Left lung (tissue), 10 donors: ENCODE results near the gene C11orf68. TPM values are rescaled to one million over a fixed set of nuclear protein-coding genes. Genes with fewer than 3 reads are reported as not detected.

Source experiments
- ATAC-seq: fragments of 200-7000 bp; cut with Tn5 transposase; one replicate; pipeline ENCODE4 v1.9.1; 2020; ENCODE audit warnings: moderate library complexity
- DNase-seq, 4 donors: peaks; one replicate each; pipeline ENCODE4 v3.0.0-alpha.2; 2013 to 2020
- H3K27ac ChIP-seq, 2 donors: fragments of 200-600 bp; sonication (generic) in 1 of 2; one replicate each; pipeline versions ENCODE4 v1.5.0 to v1.8.0; 2020 to 2021
- H3K27me3 ChIP-seq, 2 donors: fragments of 200-600 bp; sonication (generic) in 1 of 2; one replicate each; pipeline versions ENCODE4 v1.5.0 to v1.8.0; 2020 to 2021
- H3K36me3 ChIP-seq, 2 donors: fragments of 200-600 bp; sonication (generic) in 1 of 2; one replicate each; pipeline versions ENCODE4 v1.5.0 to v1.8.0; 2020 to 2021
- H3K4me1 ChIP-seq, 2 donors: fragments of 200-600 bp; one replicate each; pipeline ENCODE4 v1.8.0; 2021
- H3K4me3 ChIP-seq, 2 donors: fragments of 200-600 bp; sonication (generic) in 1 of 2; one replicate each; pipeline versions ENCODE4 v1.5.0 to v1.8.0; 2020 to 2021; ENCODE audit warnings: mild to moderate bottlenecking in 1 of 2
- H3K9me3 ChIP-seq, 2 donors: fragments of 200-600 bp; sonication (generic) in 1 of 2; one replicate each; pipeline versions ENCODE4 v1.5.0 to v1.8.0; 2020 to 2021
- CTCF ChIP-seq, 2 donors: fragments of 200-600 bp; sonication (generic) in 1 of 2; IDR thresholded peaks; one replicate each; pipeline versions ENCODE4 v1.5.0 to v1.8.0; 2021; ENCODE audit warnings: antibody characterized with exemption in 2 of 2
- intact Hi-C, 2 donors: fragments of 100-400 bp; cut with DNase I; formaldehyde crosslinking; loops; one replicate each; pipeline versions ENCODE4 v1.11.2 to v1.14.2; 2022
- polyA plus RNA-seq, 6 donors: library from polyadenylated mRNA; unstranded; fragments of 120-200 nt; gene quantifications; one replicate each; pipeline ENCODE4 v1.2.1, GENCODE V29; 2013; ENCODE audit not compliant: insufficient read length in 6 of 6
- total RNA-seq, 2 donors: library from RNA; stranded (reverse); fragmentation: NEBNext Ultra II Directional; extraction: Animal tissue kit (Norgen Biotek cat#: 25700); gene quantifications; one replicate each; pipeline ENCODE4 v1.2.1, GENCODE V29; 2021
- donor health status: DM: no; HTN: yes; CAD: no.
- donor health status: DM: no; HTN: no; CAD: no.

The C11orf68 gene
- total and polyA plus RNA-seq, 8 donors = 29.6 to 36.9 (median 34.2) TPM

- intact Hi-C loops = no loop called here
- ATAC-seq (no peak), DNase-seq (peak in 2 of 4 donors; percentile 77 to 88)
These were observed 15.2 kb upstream of the C11orf68 start for GRCh38 chr11:65934014-65934413.

DNA sequence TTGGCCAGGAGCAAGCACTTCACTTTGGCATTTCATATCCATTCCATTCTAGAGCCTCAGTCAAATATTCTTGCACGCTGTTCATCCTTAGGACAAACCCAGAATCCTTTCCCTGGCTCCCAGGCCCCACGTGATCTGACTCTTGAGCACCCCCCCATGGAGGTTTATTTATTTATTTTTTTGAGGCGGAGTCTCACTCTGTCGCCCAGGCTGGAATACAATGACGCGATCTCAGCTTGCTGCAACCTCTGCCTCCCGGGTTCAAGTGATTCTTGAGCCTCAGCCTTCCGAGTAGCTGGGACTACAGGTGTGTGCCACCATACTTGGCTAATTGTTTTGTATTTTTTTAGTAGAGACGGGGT, 13.7 kb upstream of the C11orf68 start:
- DNase-seq (no peak), ATAC-seq (no peak)
- intact Hi-C loops = no loop called here
- Histone ChIP-seq H3K9me3 (no peaks in the 10 kb centered on the region), H3K27me3 (peaks cover 0 to 12% of the 10 kb centered on the region in 2 donors), H3K36me3 (no peaks in the 10 kb centered on the region), H3K4me1 (peaks cover 0 to 12% of the 10 kb centered on the region in 2 donors), H3K4me3 (no peak overlapping the region), H3K27ac (no peak overlapping the region)
- no peak for TF ChIP-seq CTCF (IDR thresholded peaks at IDR 0.05)

More at GRCh38 chr11:65934014-65934413, 15.2 kb upstream of the C11orf68 start:
- Histone ChIP-seq H3K9me3 (no peaks in the 10 kb centered on the region), H3K27ac (no peak overlapping the region), H3K4me3 (no peak overlapping the region), H3K4me1 (no peaks in the 10 kb centered on the region), H3K27me3 (peaks cover 0 to 12% of the 10 kb centered on the region in 2 donors), H3K36me3 (no peaks in the 10 kb centered on the region)
- TF ChIP-seq CTCF (IDR thresholded peaks at IDR 0.05) = no peak

- H3K27me3 ChIP-seq = peaks cover 0 to 12% of the 10 kb centered on the region in 2 donors
- H3K27ac ChIP-seq = no peak overlapping the region
- H3K36me3 ChIP-seq = no peaks in the 10 kb centered on the region
- no peak overlapping the region for H3K4me3 ChIP-seq
- no peaks in the 10 kb centered on the region for H3K9me3 ChIP-seq
- DNase-seq = no peak
- peaks cover 0 to 16% of the 10 kb centered on the region in 2 donors for H3K4me1 ChIP-seq
- TF ChIP-seq CTCF (IDR thresholded peaks at IDR 0.05) = no peak
- intact Hi-C loops = no loop called here
- no peak for ATAC-seq
These were observed 13.1 kb upstream of the C11orf68 start for GRCh38 chr11:65931773-65932557.

GRCh38 chr11:65928667-65929066, 9.8 kb upstream of the C11orf68 start:
- peaks cover 0 to 16% of the 10 kb centered on the region in 2 donors for H3K4me1 ChIP-seq
- peak overlapping the region in 1 of 2 donors; percentile 71 for H3K27ac ChIP-seq
- H3K36me3 ChIP-seq = no peaks in the 10 kb centered on the region
- peaks cover 0 to 11% of the 10 kb centered on the region in 2 donors for H3K27me3 ChIP-seq
- DNase-seq (no peak), ATAC-seq (no peak)
- no peaks in the 10 kb centered on the region for H3K9me3 ChIP-seq
- intact Hi-C loops = no loop called here
- no peak overlapping the region for H3K4me3 ChIP-seq
- no peak for TF ChIP-seq CTCF (IDR thresholded peaks at IDR 0.05)

- Histone ChIP-seq H3K27me3 (peaks cover 0 to 4% of the 10 kb centered on the region in 2 donors), H3K27ac (peak overlapping the region; percentile 62 to 71), H3K9me3 (no peaks in the 10 kb centered on the region), H3K36me3 (peaks cover 0 to 3% of the 10 kb centered on the region in 2 donors), H3K4me1 (peaks cover 0 to 16% of the 10 kb centered on the region in 2 donors), H3K4me3 (peak overlapping the region in 1 of 2 donors; percentile 18)
- ATAC-seq (peak; percentile 58), DNase-seq (peak in 1 of 4 donors; percentile 54)
- peak in 1 of 2 donors; percentile 16 for TF ChIP-seq CTCF (IDR thresholded peaks at IDR 0.05)
- intact Hi-C loops = no loop called here
These were observed 9.1 kb upstream of the C11orf68 start for GRCh38 chr11:65927904-65928397.
